Spleen (tissue), 11 donors: ENCODE measurements around the gene TREM2. TPM values are rescaled to one million over a fixed set of nuclear protein-coding genes. Genes with fewer than 3 reads are reported as not detected.

Experiments used
- DNase-seq: peaks from one replicate; pipeline ENCODE4 v3.0.0-alpha.2; 2020
- H3K27ac ChIP-seq, 8 donors: fragments of 200-600 bp; sonication (generic) in 7 of 8; 1 replicate in 4 of 8; 2 replicates in 4 of 8; pipeline versions ENCODE4 v1.5.0 to v1.8.0; 2016 to 2021; ENCODE audit warnings: inconsistent platforms in 4 of 8, mild to moderate bottlenecking in 4 of 8, moderate library complexity in 1 of 8
- H3K27me3 ChIP-seq, 7 donors: fragments of 200-600 bp; sonication (generic) in 6 of 7; replicated peaks in 1 of 7; 1 replicate in 4 of 7; 2 replicates in 3 of 7; pipeline versions ENCODE4 v1.5.0 to v1.8.0; 2016 to 2021; ENCODE audit warnings: inconsistent platforms in 3 of 7, mild to moderate bottlenecking in 1 of 7
- H3K36me3 ChIP-seq, 6 donors: fragments of 200-600 bp; sonication (generic) in 5 of 6; 1 replicate in 4 of 6; 2 replicates in 2 of 6; pipeline versions ENCODE4 v1.5.0 to v1.8.0; 2016 to 2021; ENCODE audit warnings: inconsistent platforms in 2 of 6
- H3K4me1 ChIP-seq, 6 donors: fragments of 200-600 bp; sonication (generic) in 5 of 6; 1 replicate in 3 of 6; 2 replicates in 3 of 6; pipeline versions ENCODE4 v1.5.0 to v1.8.0; 2016 to 2021; ENCODE audit warnings: inconsistent platforms in 3 of 6
- H3K4me3 ChIP-seq, 8 donors: fragments of 200-600 bp; sonication (generic) in 7 of 8; 1 replicate in 4 of 8; 2 replicates in 4 of 8; pipeline versions ENCODE4 v1.5.0 to v1.8.0; 2016 to 2021; ENCODE audit warnings: inconsistent platforms in 4 of 8, mild to moderate bottlenecking in 4 of 8, moderate library complexity in 2 of 8
- H3K9me3 ChIP-seq, 8 donors: fragments of 200-600 bp; sonication (generic) in 7 of 8; 1 replicate in 4 of 8; 2 replicates in 4 of 8; pipeline versions ENCODE4 v1.5.0 to v1.8.0; 2016 to 2021; ENCODE audit warnings: inconsistent platforms in 4 of 8
- CTCF ChIP-seq, 11 experiments: fragments of 200-600 bp in 7 of 11; fragments of 450-650 bp in 4 of 11; sonication (generic) in 4 of 11; IDR thresholded peaks in 8 of 11; conservative IDR thresholded peaks in 3 of 11; 1 replicate in 7 of 11; 2 replicates in 4 of 11; pipeline versions ENCODE4 v1.4.0 to v1.8.0; 2016 to 2021; ENCODE audit warnings: antibody characterized with exemption in 11 of 11, inconsistent platforms in 4 of 11, mild to moderate bottlenecking in 1 of 11
- POLR2A ChIP-seq, 3 donors: fragments of 450-650 bp; IDR thresholded peaks; one replicate each; pipeline ENCODE4 v1.5.1; 2017; ENCODE audit warnings: antibody characterized with exemption in 3 of 3, mild to moderate bottlenecking in 1 of 3
- POLR2AphosphoS5 ChIP-seq, 3 donors: sonication (generic); formaldehyde crosslinking; IDR thresholded peaks; one replicate each; pipeline ENCODE4 v1.5.1; 2017; ENCODE audit warnings: antibody characterized with exemption in 3 of 3
- WGBS, 5 donors: extraction: QIAGEN DNeasy Blood & Tissue Kit in 3 of 5; methylation state at CpG; one replicate each; pipeline versions ENCODE4 v1.1.5 to v1.1.7; 2013 to 2018; 5-methylcytosine and 5-hydroxymethylcytosine counted together
- intact Hi-C: fragments of 100-400 bp; cut with DNase I; formaldehyde crosslinking; loops from one replicate; pipeline ENCODE4 v1.15.0; 2023; ENCODE audit warnings: low total_unique reads
- polyA plus RNA-seq, 3 donors: library from polyadenylated mRNA; stranded (reverse); fragments of 200-250 nt; gene quantifications; one replicate each; pipeline ENCODE4 v1.2.1, GENCODE V29; 2013
- total RNA-seq, 7 donors: library from RNA; depleted of rRNA in 3 of 7; stranded (reverse); fragments of >200 nt in 3 of 7; fragmentation: NEBNext Ultra II Directional in 4 of 7; extraction: Animal tissue kit (Norgen Biotek cat#: 25700) in 4 of 7; gene quantifications; one replicate each; pipeline versions ENCODE4 v1.1.0 to v1.2.1, GENCODE V29; 2016 to 2021
- donor health status: healthy with polysubstance abuse.
- donor health status: DM: no; HTN: no; CAD: no; lungs with moderate emphysema.
- donor health status: DM: no; HTN: no; CAD: no.
- donor health status: Bipolar disorder and iron deficiency.
- donor health status: healthy.
- donor health status: DM: no; HTN: no; CAD: no.
- donor health status: DM: yes; HTN: yes; CAD: no.

The TREM2 gene
- total and polyA plus RNA-seq, 10 donors = 0.59 to 18.3 (median 0.73) TPM; not detected in 4

GRCh38 chr6:41125282-41125681 lies 37.6 kb downstream of the TREM2 start:
- Histone ChIP-seq H3K4me3 (no peak overlapping the region), H3K36me3 (peaks cover 0 to 45% (median 5%) of the 10 kb centered on the region in 6 donors), H3K27ac (no peak overlapping the region), H3K4me1 (no peaks in the 10 kb centered on the region), H3K9me3 (no peaks in the 10 kb centered on the region), H3K27me3 (no peaks in the 10 kb centered on the region)
- TF ChIP-seq POLR2AphosphoS5 (IDR thresholded peaks at IDR 0.05) = no peak
- no peak for TF ChIP-seq CTCF (IDR thresholded peaks at IDR 0.05 in 8 of 11, conservative IDR thresholded peaks at IDR 0.05 in 3 of 11)
- TF ChIP-seq POLR2A (IDR thresholded peaks at IDR 0.05) = no peak
- DNase-seq = no peak
- WGBS, 5 donors = 95 to 100% (median 96%) methylated on average over 3 of the region's 3 CpGs
- intact Hi-C loops = no loop called here

DNA sequence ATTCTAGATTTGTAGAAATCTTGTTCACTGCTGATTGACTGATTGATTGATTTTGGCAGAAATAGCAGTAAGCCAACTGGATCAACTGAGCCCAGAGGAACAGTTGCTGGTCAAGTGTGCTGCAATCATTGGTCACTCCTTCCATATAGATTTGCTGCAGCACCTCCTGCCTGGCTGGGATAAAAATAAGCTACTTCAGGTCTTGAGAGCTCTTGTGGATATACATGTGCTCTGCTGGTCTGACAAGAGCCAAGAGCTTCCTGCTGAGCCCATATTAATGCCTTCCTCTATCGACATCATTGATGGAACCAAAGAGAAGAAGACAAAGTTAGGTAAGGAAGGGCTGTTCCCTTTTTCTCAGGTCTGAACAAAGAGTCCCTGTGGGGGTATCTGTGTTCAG lies 40.0 kb downstream of the TREM2 start:
- DNase-seq = no peak
- Histone ChIP-seq H3K36me3 (peaks cover 0 to 62% (median 5%) of the 10 kb centered on the region in 6 donors), H3K27me3 (no peaks in the 10 kb centered on the region), H3K4me1 (no peaks in the 10 kb centered on the region), H3K4me3 (no peak overlapping the region), H3K9me3 (no peaks in the 10 kb centered on the region), H3K27ac (no peak overlapping the region)
- intact Hi-C loops = no loop called here
- TF ChIP-seq POLR2A (IDR thresholded peaks at IDR 0.05) = no peak
- TF ChIP-seq CTCF (IDR thresholded peaks at IDR 0.05 in 8 of 11, conservative IDR thresholded peaks at IDR 0.05 in 3 of 11) = no peak
- TF ChIP-seq POLR2AphosphoS5 (IDR thresholded peaks at IDR 0.05) = no peak
- WGBS, 5 donors = 91 to 100% (median 93%) methylated on average over 1 of the region's 1 CpG

GRCh38 chr6:41122373-41122772 lies 40.5 kb downstream of the TREM2 start:
- intact Hi-C loops = no loop called here
- WGBS, 5 donors = 83 to 100% (median 93%) methylated on average over 1 of the region's 1 CpG

GRCh38 chr6:41120058-41120457 lies 42.9 kb downstream of the TREM2 start:
- no peaks in the 10 kb centered on the region for H3K4me1 ChIP-seq
- peaks cover 0 to 64% (median 5%) of the 10 kb centered on the region in 6 donors for H3K36me3 ChIP-seq
- no peaks in the 10 kb centered on the region for H3K9me3 ChIP-seq
- intact Hi-C loops = no loop called here
- H3K4me3 ChIP-seq = no peak overlapping the region
- H3K27ac ChIP-seq = no peak overlapping the region
- no peaks in the 10 kb centered on the region for H3K27me3 ChIP-seq
- TF ChIP-seq POLR2AphosphoS5 (IDR thresholded peaks at IDR 0.05) (no peak), CTCF (IDR thresholded peaks at IDR 0.05 in 8 of 11, conservative IDR thresholded peaks at IDR 0.05 in 3 of 11) (no peak), POLR2A (IDR thresholded peaks at IDR 0.05) (no peak)
- no peak for DNase-seq
- 88 to 100% (median 96%) methylated on average over 1 of the region's 1 CpG for WGBS, 5 donors

More at GRCh38 chr6:41122373-41122772, 40.5 kb downstream of the TREM2 start:
- H3K27me3 ChIP-seq = no peaks in the 10 kb centered on the region
- no peaks in the 10 kb centered on the region for H3K4me1 ChIP-seq
- DNase-seq = no peak
- TF ChIP-seq POLR2A (IDR thresholded peaks at IDR 0.05) = no peak
- no peak for TF ChIP-seq POLR2AphosphoS5 (IDR thresholded peaks at IDR 0.05)
- no peak for TF ChIP-seq CTCF (IDR thresholded peaks at IDR 0.05 in 8 of 11, conservative IDR thresholded peaks at IDR 0.05 in 3 of 11)
- H3K36me3 ChIP-seq = peaks cover 0 to 62% (median 5%) of the 10 kb centered on the region in 6 donors
- no peak overlapping the region for H3K27ac ChIP-seq
- no peaks in the 10 kb centered on the region for H3K9me3 ChIP-seq
- no peak overlapping the region for H3K4me3 ChIP-seq
